Testis (tissue), 2 donors: ENCODE results near the gene SLMAP.

Source experiments
- CTCF ChIP-seq, 3 experiments: fragments of 450-650 bp in 2 of 3; fragments of 200-600 bp in 1 of 3; sonication (generic) in 1 of 3; IDR thresholded peaks; one replicate each; pipeline ENCODE4 v1.5.1; 2016 to 2019; ENCODE audit warnings: antibody characterized with exemption in 3 of 3, mild to moderate bottlenecking in 2 of 3, moderate library complexity in 1 of 3
- POLR2A ChIP-seq: fragments of 450-650 bp; IDR thresholded peaks from one replicate; pipeline ENCODE4 v1.6.1; 2017; ENCODE audit warnings: antibody characterized with exemption, mild to moderate bottlenecking, moderate library complexity

- TF ChIP-seq CTCF (IDR thresholded peaks at IDR 0.05) (no peak), POLR2A (no peak)
Observed at GRCh38 chr3:57893668-57894067, 137.6 kb downstream of the SLMAP start.
